ENCODE results near the gene FMC1.
"Not testable (repeated sequence)": the region's sequence is repeated elsewhere in the genome, so short reads cannot be mapped to it uniquely, and the experiment has no call there.

Gene FMC1

GRCh38 chr7:139340808-139341057, 404 bp upstream of the FMC1 start:
- DNase-seq: no peak

- no peak for DNase-seq
Observed at GRCh38 chr7:139341776-139342226, 664 bp downstream of the FMC1 start.

GRCh38 chr7:139345042-139345441, 3.9 kb downstream of the FMC1 start:
- DNase-seq: no peak

GRCh38 chr7:139351027-139351426, 9.9 kb downstream of the FMC1 start:
- DNase-seq: no peak

- no peak for DNase-seq
Observed at GRCh38 chr7:139354729-139355128, 13.6 kb downstream of the FMC1 start.

GRCh38 chr7:139355320-139355719, 14.2 kb downstream of the FMC1 start:
- no peak for DNase-seq

- DNase-seq: not testable (repeated sequence)
Observed at GRCh38 chr7:139357729-139358506, 16.8 kb downstream of the FMC1 start.

- peak; percentile 24 to 29 for DNase-seq
Observed at GRCh38 chr7:139358541-139359365, 17.6 kb downstream of the FMC1 start.

GRCh38 chr7:139359366-139360209, 18.5 kb downstream of the FMC1 start, which contains the start of gene LUC7L2:
TSS of gene LUC7L2 (plus strand) at chr7:139359894. CDS start at chr7:139360262, 368 bp downstream.
- DNase-seq: peak; percentile 98 to 99

- peak; percentile 97 to 99 for DNase-seq
Observed at GRCh38 chr7:139360210-139360947, 19.2 kb downstream of the FMC1 start.

- DNase-seq: no peak
Observed at GRCh38 chr7:139360948-139361307, 19.8 kb downstream of the FMC1 start.

- no peak for DNase-seq
Observed at GRCh38 chr7:139361523-139361922, 20.4 kb downstream of the FMC1 start.

- DNase-seq: no peak
Observed at GRCh38 chr7:139362302-139362701, 21.2 kb downstream of the FMC1 start.

- DNase-seq: no peak
Observed at GRCh38 chr7:139362981-139363380, 21.8 kb downstream of the FMC1 start.

- DNase-seq: no peak
Observed at GRCh38 chr7:139365336-139365735, 24.2 kb downstream of the FMC1 start.

- DNase-seq: no peak
Observed at GRCh38 chr7:139366400-139366799, 25.3 kb downstream of the FMC1 start.

GRCh38 chr7:139367438-139368155, 26.5 kb downstream of the FMC1 start:
- DNase-seq: no peak

GRCh38 chr7:139370301-139370942, 29.3 kb downstream of the FMC1 start:
- DNase-seq: no peak

- DNase-seq: no peak
Observed at GRCh38 chr7:139370943-139371313, 29.8 kb downstream of the FMC1 start.

- DNase-seq: no peak
Observed at GRCh38 chr7:139374246-139374645, 33.1 kb downstream of the FMC1 start.

GRCh38 chr7:139382439-139382838, 41.3 kb downstream of the FMC1 start:
- no peak for DNase-seq

Data from stimulated activated CD4-positive, alpha-beta T cell treated with anti-CD3 and anti-CD28 coated beads, Interleukin-4, amount 100 ng/mL, for 4 hours (primary cell).